ENCODE results near the gene TNK2. TPM values are rescaled to one million over a fixed set of nuclear protein-coding genes. Genes with fewer than 3 reads are reported as not detected.

Gene TNK2
- total and polyA plus RNA-seq, 2 experiments from 2014 or later = 26.1 to 95.3 TPM

DNA sequence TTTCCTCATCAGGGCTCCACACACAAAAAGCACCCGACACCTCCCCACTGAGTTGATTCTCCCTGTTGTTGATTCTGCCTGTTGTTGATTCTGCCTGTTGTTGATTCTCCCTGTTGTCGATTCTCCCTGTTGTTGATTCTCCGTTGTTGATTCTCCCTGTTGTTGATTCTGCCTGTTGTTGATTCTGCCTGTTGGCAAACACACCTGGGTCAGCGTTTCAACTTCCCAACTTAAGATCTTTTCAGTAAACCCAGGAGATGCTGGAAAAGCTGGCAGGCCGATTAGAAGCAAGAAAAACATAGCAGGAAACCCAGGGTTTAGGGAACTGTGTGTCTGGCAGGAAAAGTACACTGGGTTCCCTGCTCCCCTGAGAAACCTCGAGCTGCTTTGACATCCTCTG, 47.9 kb downstream of the TNK2 start:
- H3K9me3 ChIP-seq (ENCODE audit: low read depth) = no peaks in the 10 kb centered on the region
- H3K27me3 ChIP-seq = no peaks in the 10 kb centered on the region
- no peaks in the 10 kb centered on the region for H3K4me1 ChIP-seq (ENCODE audit: low read depth)
- H3K27ac ChIP-seq = no peak overlapping the region
- no peak overlapping the region for H3K4me3 ChIP-seq
- TF ChIP-seq, protein P1, sequence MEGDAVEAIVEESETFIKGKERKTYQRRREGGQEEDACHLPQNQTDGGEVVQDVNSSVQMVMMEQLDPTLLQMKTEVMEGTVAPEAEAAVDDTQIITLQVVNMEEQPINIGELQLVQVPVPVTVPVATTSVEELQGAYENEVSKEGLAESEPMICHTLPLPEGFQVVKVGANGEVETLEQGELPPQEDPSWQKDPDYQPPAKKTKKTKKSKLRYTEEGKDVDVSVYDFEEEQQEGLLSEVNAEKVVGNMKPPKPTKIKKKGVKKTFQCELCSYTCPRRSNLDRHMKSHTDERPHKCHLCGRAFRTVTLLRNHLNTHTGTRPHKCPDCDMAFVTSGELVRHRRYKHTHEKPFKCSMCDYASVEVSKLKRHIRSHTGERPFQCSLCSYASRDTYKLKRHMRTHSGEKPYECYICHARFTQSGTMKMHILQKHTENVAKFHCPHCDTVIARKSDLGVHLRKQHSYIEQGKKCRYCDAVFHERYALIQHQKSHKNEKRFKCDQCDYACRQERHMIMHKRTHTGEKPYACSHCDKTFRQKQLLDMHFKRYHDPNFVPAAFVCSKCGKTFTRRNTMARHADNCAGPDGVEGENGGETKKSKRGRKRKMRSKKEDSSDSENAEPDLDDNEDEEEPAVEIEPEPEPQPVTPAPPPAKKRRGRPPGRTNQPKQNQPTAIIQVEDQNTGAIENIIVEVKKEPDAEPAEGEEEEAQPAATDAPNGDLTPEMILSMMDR (IDR thresholded peaks at IDR 0.05; ENCODE audit: low read depth, low read length) = no peak
- H3K36me3 ChIP-seq = no peaks in the 10 kb centered on the region
- no peak for DNase-seq (ENCODE audit: low read depth in 1 of 2, low spot score in 1 of 2)

DNA sequence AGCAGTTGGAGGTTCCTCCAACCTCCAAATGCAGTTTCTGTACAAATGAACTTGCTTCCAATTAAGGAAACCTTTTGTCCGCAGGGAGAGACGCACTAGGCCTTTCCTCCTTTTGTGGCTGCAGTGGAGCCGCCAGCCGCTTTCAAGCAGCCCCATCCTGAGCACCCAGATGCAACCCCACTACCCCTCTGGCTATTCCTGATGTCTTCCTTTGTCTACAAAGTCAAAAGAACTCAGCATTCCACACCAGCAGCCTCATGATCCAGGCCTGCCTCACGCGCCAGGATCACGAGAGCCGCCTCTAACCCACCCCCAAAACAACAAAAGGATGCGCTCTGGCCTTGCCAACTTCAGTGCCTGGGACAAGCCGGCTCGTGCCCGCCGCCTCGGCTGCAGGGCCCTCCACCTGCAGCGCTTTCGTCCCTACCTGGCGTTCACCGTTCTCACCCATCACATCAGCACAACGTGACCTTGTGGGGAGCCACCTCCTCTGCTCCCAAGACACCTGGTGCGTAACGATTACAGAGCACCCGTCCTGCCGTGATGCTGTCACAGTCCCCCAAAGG, 48.4 kb downstream of the TNK2 start:
- Histone ChIP-seq H3K4me1 (ENCODE audit: low read depth) (no peaks in the 10 kb centered on the region), H3K27me3 (no peaks in the 10 kb centered on the region), H3K9me3 (ENCODE audit: low read depth) (no peaks in the 10 kb centered on the region), H3K4me3 (no peak overlapping the region), H3K27ac (no peak overlapping the region), H3K36me3 (no peaks in the 10 kb centered on the region)
- DNase-seq (ENCODE audit: low read depth in 1 of 2, low spot score in 1 of 2) = no peak
- TF ChIP-seq, protein P1 (IDR thresholded peaks at IDR 0.05; ENCODE audit: low read depth, low read length) = no peak

DNA sequence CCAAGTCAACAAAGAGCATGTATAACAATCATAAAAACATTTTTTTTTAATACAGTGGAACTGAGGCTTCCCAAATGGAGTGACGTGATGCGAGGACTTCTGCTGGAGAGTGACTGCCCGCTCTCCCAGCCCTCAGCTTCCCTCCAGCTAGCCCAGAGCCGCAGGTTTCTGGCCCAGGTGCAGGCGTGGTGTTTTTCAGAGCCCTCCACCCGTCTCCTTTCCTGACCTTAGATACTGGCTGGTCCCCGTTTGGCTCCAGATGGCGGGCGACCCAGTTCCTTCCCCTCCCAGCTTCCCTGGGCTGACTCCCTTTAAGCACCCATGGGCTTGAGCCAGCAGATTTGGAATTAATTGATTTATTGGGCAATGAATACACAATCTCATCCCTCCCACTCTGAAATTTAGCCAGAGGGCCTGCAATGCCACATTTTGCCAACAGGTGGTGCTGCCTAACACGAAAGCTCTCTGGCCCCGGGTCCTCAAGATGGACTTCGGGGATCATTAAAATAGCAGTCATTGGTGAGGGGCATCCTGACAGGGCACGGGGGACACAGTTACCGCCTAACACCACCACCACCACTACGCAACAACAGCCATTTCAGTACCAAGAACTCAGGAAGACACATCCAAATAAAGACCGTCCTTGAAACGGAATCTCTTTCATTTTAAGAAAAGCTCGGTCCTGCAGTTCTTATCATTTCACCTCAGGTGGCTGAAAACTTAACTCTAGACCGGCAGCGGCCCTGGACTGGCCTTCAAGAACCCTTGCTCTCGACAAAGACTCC, 49.1 kb downstream of the TNK2 start:
- Histone ChIP-seq H3K4me3 (no peak overlapping the region), H3K9me3 (ENCODE audit: low read depth) (no peaks in the 10 kb centered on the region), H3K36me3 (no peaks in the 10 kb centered on the region), H3K27ac (no peak overlapping the region), H3K4me1 (ENCODE audit: low read depth) (no peaks in the 10 kb centered on the region), H3K27me3 (no peaks in the 10 kb centered on the region)
- TF ChIP-seq, protein P1 (IDR thresholded peaks at IDR 0.05; ENCODE audit: low read depth, low read length) = peak; percentile 99
- peak; percentile 65 to 75 for DNase-seq (ENCODE audit: low read depth in 1 of 2, low spot score in 1 of 2)

DNA sequence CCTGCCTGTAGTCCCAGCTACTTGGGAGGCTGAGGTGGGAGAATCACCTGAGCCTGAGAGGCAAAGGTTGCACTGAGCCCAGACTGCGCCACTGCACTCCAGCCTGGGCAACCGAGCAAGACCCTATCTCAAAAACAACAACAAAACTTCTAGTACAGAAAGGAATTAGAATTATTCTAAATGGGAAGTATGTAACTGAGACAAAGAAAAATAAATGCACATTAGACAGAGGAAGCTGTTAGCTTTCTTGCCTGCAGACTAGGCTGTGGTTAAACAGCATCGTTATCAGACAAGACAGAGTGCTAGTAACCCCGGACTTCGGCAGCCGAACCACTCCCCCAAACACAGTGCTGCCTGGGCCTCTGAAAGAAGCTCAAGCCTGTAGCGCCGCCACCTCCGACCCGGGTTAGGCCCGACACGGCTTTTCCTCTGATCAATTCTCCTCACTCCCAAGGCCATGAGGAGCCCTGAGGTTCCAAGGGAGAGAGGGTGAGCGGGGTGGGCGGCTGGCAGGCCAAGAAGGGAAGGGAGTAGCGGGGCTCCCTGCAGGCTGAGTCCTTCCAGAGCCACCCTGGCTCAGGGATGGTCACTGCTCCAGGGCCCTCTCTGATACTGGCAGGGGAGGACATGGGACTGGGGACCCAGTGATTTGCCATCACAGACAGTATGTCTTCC, 51.8 kb downstream of the TNK2 start:
- TF ChIP-seq, protein P1 (IDR thresholded peaks at IDR 0.05; ENCODE audit: low read depth, low read length) = no peak
- no peaks in the 10 kb centered on the region for H3K27me3 ChIP-seq
- DNase-seq (ENCODE audit: low read depth in 1 of 2, low spot score in 1 of 2) = no peak
- no peaks in the 10 kb centered on the region for H3K9me3 ChIP-seq (ENCODE audit: low read depth)
- H3K36me3 ChIP-seq = no peaks in the 10 kb centered on the region
- H3K27ac ChIP-seq = no peak overlapping the region
- no peak overlapping the region for H3K4me3 ChIP-seq
- no peaks in the 10 kb centered on the region for H3K4me1 ChIP-seq (ENCODE audit: low read depth)

DNA sequence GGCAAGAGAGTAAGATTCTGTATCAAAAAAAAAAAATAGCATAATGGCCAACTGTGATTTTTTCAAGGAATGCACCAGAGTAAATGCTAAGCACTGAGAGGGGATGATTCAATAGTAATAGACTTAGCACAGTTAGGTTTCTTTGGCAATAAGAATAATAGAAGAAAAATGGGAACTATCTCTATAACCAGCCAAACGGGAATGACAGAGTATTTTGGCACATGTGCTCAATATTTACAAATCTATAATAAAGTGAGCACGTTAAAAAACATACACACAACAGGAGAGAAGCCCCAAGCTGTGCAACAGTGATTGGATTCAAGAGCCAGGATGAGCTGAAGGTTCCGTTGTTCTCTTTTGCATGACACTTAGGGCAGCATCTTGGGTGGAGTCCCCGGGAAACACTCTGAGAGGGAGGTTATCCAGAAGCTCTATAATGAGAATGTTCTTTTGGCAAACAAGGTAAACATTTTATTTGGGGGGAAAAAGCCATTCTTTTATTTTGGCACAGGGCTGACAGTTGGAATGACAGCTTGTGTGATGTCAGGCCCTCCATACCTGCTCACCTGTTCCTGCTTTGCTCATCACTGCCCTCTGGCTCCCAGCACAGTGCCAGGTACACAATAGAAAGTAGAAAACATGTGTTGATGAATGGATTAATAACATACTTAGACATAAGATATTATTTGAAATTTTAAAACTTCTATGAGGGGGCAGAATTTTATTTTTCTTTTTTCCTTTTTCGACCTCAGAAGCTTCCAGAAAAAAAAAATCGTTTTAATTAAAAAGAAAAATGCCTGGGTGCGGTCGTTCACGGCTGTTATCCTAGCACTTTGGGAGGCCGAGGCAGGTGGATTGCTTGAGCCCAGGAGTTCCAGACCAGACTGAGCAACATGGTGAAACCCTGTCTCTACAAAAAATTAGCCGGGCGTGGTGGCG, 52.6 kb downstream of the TNK2 start:
- Histone ChIP-seq H3K4me1 (ENCODE audit: low read depth) (no peaks in the 10 kb centered on the region), H3K36me3 (no peaks in the 10 kb centered on the region), H3K9me3 (ENCODE audit: low read depth) (no peaks in the 10 kb centered on the region), H3K27ac (no peak overlapping the region), H3K4me3 (no peak overlapping the region), H3K27me3 (no peaks in the 10 kb centered on the region)
- DNase-seq (ENCODE audit: low read depth in 1 of 2, low spot score in 1 of 2) = no peak
- TF ChIP-seq, protein P1 (IDR thresholded peaks at IDR 0.05; ENCODE audit: low read depth, low read length) = no peak
